ENCODE measurements around the gene ZFAND3. TPM values are rescaled to one million over a fixed set of nuclear protein-coding genes. Genes with fewer than 3 reads are reported as not detected.

The ZFAND3 gene
- total RNA-seq, 2 experiments from 2014 or later, result 34.4 to 37.0 TPM

- DNase-seq (no peak), ATAC-seq (ENCODE audit: poor library complexity) (no peak)
- ChIA-PET POLR2A (no interaction called here), CTCF (no interaction called here)
- no peak overlapping the region for H3K4me3 Mint-ChIP-seq
- H3K9me3 ChIP-seq (ENCODE audit: control insufficient read depth in 1 of 2, insufficient read depth in 1 of 2, low read length in 2 of 2), result no peaks in the 10 kb centered on the region
- no peaks in the 10 kb centered on the region for H3K9me3 Mint-ChIP-seq
- no peaks in the 10 kb centered on the region for H3K4me1 ChIP-seq (ENCODE audit: insufficient read depth, low read length)
- H3K27ac ChIP-seq (ENCODE audit: low read depth in 1 of 2, low read length in 2 of 2), result no peak overlapping the region
- H3K27me3 Mint-ChIP-seq, result no peaks in the 10 kb centered on the region
- H3K36me3 Mint-ChIP-seq (ENCODE audit: low read depth), result peaks cover 36% of the 10 kb centered on the region
- no peaks in the 10 kb centered on the region for H3K4me1 Mint-ChIP-seq (ENCODE audit: low read depth)
- no peak overlapping the region for H3K4me3 ChIP-seq (ENCODE audit: low read length)
- no peaks in the 10 kb centered on the region for H3K27me3 ChIP-seq (ENCODE audit: control insufficient read depth in 1 of 2, insufficient read depth in 2 of 2, low read length in 2 of 2)
- H3K27ac Mint-ChIP-seq, result no peak overlapping the region
- intact Hi-C loops (cut with DNase I, micrococcal nuclease), result no loop called here
- no peak for TF ChIP-seq CTCF (IDR thresholded peaks at IDR 0.05)
- peaks cover 14% of the 10 kb centered on the region for H3K36me3 ChIP-seq (ENCODE audit: insufficient read depth, low read length)
These were observed 365.1 kb downstream of the ZFAND3 start for GRCh38 chr6:38184585-38185080.

GRCh38 chr6:38185244-38185643, 365.7 kb downstream of the ZFAND3 start:
- Mint-ChIP-seq H3K36me3 (ENCODE audit: low read depth) (peaks cover 36% of the 10 kb centered on the region), H3K27me3 (no peaks in the 10 kb centered on the region), H3K27ac (no peak overlapping the region), H3K4me3 (no peak overlapping the region), H3K9me3 (no peaks in the 10 kb centered on the region), H3K4me1 (ENCODE audit: low read depth) (no peaks in the 10 kb centered on the region)
- DNase-seq (no peak), ATAC-seq (ENCODE audit: poor library complexity) (no peak)
- H3K4me3 ChIP-seq (ENCODE audit: low read length), result no peak overlapping the region
- no peak for TF ChIP-seq CTCF (IDR thresholded peaks at IDR 0.05)
- intact Hi-C loops (cut with DNase I, micrococcal nuclease), result no loop called here
- no peaks in the 10 kb centered on the region for H3K27me3 ChIP-seq (ENCODE audit: control insufficient read depth in 1 of 2, insufficient read depth in 2 of 2, low read length in 2 of 2)
- H3K9me3 ChIP-seq (ENCODE audit: control insufficient read depth in 1 of 2, insufficient read depth in 1 of 2, low read length in 2 of 2), result no peaks in the 10 kb centered on the region
- ChIA-PET POLR2A (no interaction called here), CTCF (no interaction called here)
- no peak overlapping the region for H3K27ac ChIP-seq (ENCODE audit: low read depth in 1 of 2, low read length in 2 of 2)
- H3K4me1 ChIP-seq (ENCODE audit: insufficient read depth, low read length), result no peaks in the 10 kb centered on the region
- H3K36me3 ChIP-seq (ENCODE audit: insufficient read depth, low read length), result peaks cover 14% of the 10 kb centered on the region

GRCh38 chr6:38185752-38186151, 366.2 kb downstream of the ZFAND3 start:
- no peak overlapping the region for H3K27ac ChIP-seq (ENCODE audit: low read depth in 1 of 2, low read length in 2 of 2)
- ATAC-seq (ENCODE audit: poor library complexity) (no peak), DNase-seq (no peak)
- H3K4me3 ChIP-seq (ENCODE audit: low read length), result no peak overlapping the region
- Mint-ChIP-seq H3K27me3 (no peaks in the 10 kb centered on the region), H3K4me1 (ENCODE audit: low read depth) (no peaks in the 10 kb centered on the region), H3K27ac (no peak overlapping the region), H3K4me3 (no peak overlapping the region), H3K36me3 (ENCODE audit: low read depth) (peaks cover 39% of the 10 kb centered on the region), H3K9me3 (no peaks in the 10 kb centered on the region)
- peaks cover 14% of the 10 kb centered on the region for H3K36me3 ChIP-seq (ENCODE audit: insufficient read depth, low read length)
- no peaks in the 10 kb centered on the region for H3K9me3 ChIP-seq (ENCODE audit: control insufficient read depth in 1 of 2, insufficient read depth in 1 of 2, low read length in 2 of 2)
- intact Hi-C loops (cut with DNase I, micrococcal nuclease), result no loop called here
- no peak for TF ChIP-seq CTCF (IDR thresholded peaks at IDR 0.05)
- ChIA-PET CTCF (no interaction called here), POLR2A (no interaction called here)
- H3K27me3 ChIP-seq (ENCODE audit: control insufficient read depth in 1 of 2, insufficient read depth in 2 of 2, low read length in 2 of 2), result no peaks in the 10 kb centered on the region
- H3K4me1 ChIP-seq (ENCODE audit: insufficient read depth, low read length), result no peaks in the 10 kb centered on the region
